Measurements from ENCODE around the gene SH3RF1.

SH3RF1 gene

GRCh38 chr4:169229571-169230028 is 41.2 kb downstream of the SH3RF1 start:
- H3K27me3 ChIP-seq (ENCODE audit: control insufficient read depth in 2 of 2, insufficient read depth in 2 of 2, low read length in 2 of 2) = no peaks in the 10 kb centered on the region

GRCh38 chr4:169228076-169228475 is 42.7 kb downstream of the SH3RF1 start:
- Histone ChIP-seq H3K27ac (ENCODE audit: low read depth in 2 of 2, low read length in 2 of 2) (no peak overlapping the region), H3K4me1 (ENCODE audit: control insufficient read depth in 2 of 2, insufficient read depth in 2 of 2, low read length in 2 of 2) (peaks cover 7 to 24% of the 10 kb centered on the region in 2 donors), H3K9ac (ENCODE audit: low read depth in 1 of 2, low read length in 2 of 2) (no peak overlapping the region), H3K27me3 (ENCODE audit: control insufficient read depth in 2 of 2, insufficient read depth in 2 of 2, low read length in 2 of 2) (no peaks in the 10 kb centered on the region), H3K9me3 (ENCODE audit: control insufficient read depth in 2 of 2, low read length in 2 of 2) (no peaks in the 10 kb centered on the region), H3K4me3 (ENCODE audit: low read length in 2 of 2) (no peak overlapping the region), H3K36me3 (ENCODE audit: control insufficient read depth in 2 of 2, insufficient read depth in 2 of 2, low read length in 2 of 2) (no peaks in the 10 kb centered on the region)

More at GRCh38 chr4:169229571-169230028, 41.2 kb downstream of the SH3RF1 start:
- Histone ChIP-seq H3K4me3 (ENCODE audit: low read length in 2 of 2) (no peak overlapping the region), H3K9ac (ENCODE audit: low read depth in 1 of 2, low read length in 2 of 2) (no peak overlapping the region), H3K9me3 (ENCODE audit: control insufficient read depth in 2 of 2, low read length in 2 of 2) (no peaks in the 10 kb centered on the region), H3K4me1 (ENCODE audit: control insufficient read depth in 2 of 2, insufficient read depth in 2 of 2, low read length in 2 of 2) (peaks cover 3 to 11% of the 10 kb centered on the region in 2 donors), H3K36me3 (ENCODE audit: control insufficient read depth in 2 of 2, insufficient read depth in 2 of 2, low read length in 2 of 2) (no peaks in the 10 kb centered on the region), H3K27ac (ENCODE audit: low read depth in 2 of 2, low read length in 2 of 2) (no peak overlapping the region)

- H3K36me3 ChIP-seq (ENCODE audit: control insufficient read depth in 2 of 2, insufficient read depth in 2 of 2, low read length in 2 of 2) = no peaks in the 10 kb centered on the region
- H3K4me3 ChIP-seq (ENCODE audit: low read length in 2 of 2) = no peak overlapping the region
- no peak overlapping the region for H3K9ac ChIP-seq (ENCODE audit: low read depth in 1 of 2, low read length in 2 of 2)
- H3K27me3 ChIP-seq (ENCODE audit: control insufficient read depth in 2 of 2, insufficient read depth in 2 of 2, low read length in 2 of 2) = no peaks in the 10 kb centered on the region
- H3K27ac ChIP-seq (ENCODE audit: low read depth in 2 of 2, low read length in 2 of 2) = no peak overlapping the region
- H3K4me1 ChIP-seq (ENCODE audit: control insufficient read depth in 2 of 2, insufficient read depth in 2 of 2, low read length in 2 of 2) = peaks cover 12 to 30% of the 10 kb centered on the region in 2 donors
- H3K9me3 ChIP-seq (ENCODE audit: control insufficient read depth in 2 of 2, low read length in 2 of 2) = no peaks in the 10 kb centered on the region
Measured at GRCh38 chr4:169226565-169226964, 44.2 kb downstream of the SH3RF1 start.

- H3K27ac ChIP-seq (ENCODE audit: low read depth in 2 of 2, low read length in 2 of 2) = no peak overlapping the region
Measured at GRCh38 chr4:169225812-169226211, 44.9 kb downstream of the SH3RF1 start.

DNA sequence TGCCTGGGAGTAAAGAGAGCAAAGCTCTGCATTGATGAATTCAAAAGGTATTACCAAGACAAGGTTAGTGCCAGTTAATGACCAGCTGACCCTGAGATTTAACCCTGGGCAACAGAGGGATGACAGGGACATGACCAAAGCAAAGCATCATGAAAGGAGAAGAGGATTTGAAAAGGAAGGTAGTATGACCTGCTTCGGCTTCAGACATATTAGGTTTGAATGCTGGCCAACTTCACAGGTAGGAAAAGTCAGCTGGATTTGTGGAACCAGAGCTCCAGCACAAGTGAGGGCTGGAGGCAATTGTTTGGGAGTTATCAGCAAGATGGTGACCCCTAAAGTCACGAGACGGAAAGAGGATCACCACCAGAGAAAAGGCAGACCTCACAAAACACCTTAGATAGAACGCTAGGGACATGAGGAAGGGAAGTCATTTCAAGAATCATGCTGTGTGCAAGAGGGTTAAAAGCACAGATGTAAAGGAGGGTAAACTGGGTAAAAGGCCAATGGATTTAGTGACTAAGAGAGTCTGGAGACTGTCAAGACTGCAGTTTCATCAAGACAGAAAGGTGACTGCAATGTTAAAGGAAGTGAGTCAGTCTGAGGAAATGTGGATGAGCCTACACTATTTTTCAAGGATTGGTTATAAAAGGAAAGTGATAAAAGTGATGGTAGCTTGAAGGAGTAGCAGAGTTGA is 45.6 kb downstream of the SH3RF1 start:
- H3K9ac ChIP-seq (ENCODE audit: low read depth in 1 of 2, low read length in 2 of 2) = no peak overlapping the region
- H3K4me3 ChIP-seq (ENCODE audit: low read length in 2 of 2) = no peak overlapping the region
- H3K4me1 ChIP-seq (ENCODE audit: control insufficient read depth in 2 of 2, insufficient read depth in 2 of 2, low read length in 2 of 2) = peaks cover 17 to 43% of the 10 kb centered on the region in 2 donors
- H3K27me3 ChIP-seq (ENCODE audit: control insufficient read depth in 2 of 2, insufficient read depth in 2 of 2, low read length in 2 of 2) = no peaks in the 10 kb centered on the region
- H3K9me3 ChIP-seq (ENCODE audit: control insufficient read depth in 2 of 2, low read length in 2 of 2) = no peaks in the 10 kb centered on the region
- H3K27ac ChIP-seq (ENCODE audit: low read depth in 2 of 2, low read length in 2 of 2) = peak overlapping the region; percentile 24 to 65
- H3K36me3 ChIP-seq (ENCODE audit: control insufficient read depth in 2 of 2, insufficient read depth in 2 of 2, low read length in 2 of 2) = no peaks in the 10 kb centered on the region

More at GRCh38 chr4:169225812-169226211, 44.9 kb downstream of the SH3RF1 start:
- Histone ChIP-seq H3K4me3 (ENCODE audit: low read length in 2 of 2) (no peak overlapping the region), H3K9ac (ENCODE audit: low read depth in 1 of 2, low read length in 2 of 2) (no peak overlapping the region), H3K4me1 (ENCODE audit: control insufficient read depth in 2 of 2, insufficient read depth in 2 of 2, low read length in 2 of 2) (peaks cover 14 to 38% of the 10 kb centered on the region in 2 donors), H3K36me3 (ENCODE audit: control insufficient read depth in 2 of 2, insufficient read depth in 2 of 2, low read length in 2 of 2) (no peaks in the 10 kb centered on the region), H3K9me3 (ENCODE audit: control insufficient read depth in 2 of 2, low read length in 2 of 2) (no peaks in the 10 kb centered on the region), H3K27me3 (ENCODE audit: control insufficient read depth in 2 of 2, insufficient read depth in 2 of 2, low read length in 2 of 2) (no peaks in the 10 kb centered on the region)

DNA sequence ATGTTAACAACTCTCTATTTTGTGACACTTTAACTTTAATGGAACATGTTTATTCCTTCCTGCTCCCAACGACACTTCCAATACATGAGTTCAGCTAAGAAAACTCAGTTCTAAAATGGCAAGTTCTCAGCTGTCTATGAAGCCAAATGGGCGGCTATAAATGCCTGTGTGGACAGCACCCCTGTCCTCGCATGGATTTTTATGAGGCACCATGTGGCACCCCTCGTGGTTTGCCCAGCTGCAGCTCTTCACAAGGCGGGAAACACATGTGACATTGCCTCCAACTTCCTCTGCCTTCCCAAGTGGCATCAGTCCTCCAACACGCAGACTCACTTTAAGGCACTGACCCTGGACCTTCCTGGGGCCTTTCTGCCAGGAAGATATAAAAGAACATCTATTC is 48.0 kb downstream of the SH3RF1 start:
- no peaks in the 10 kb centered on the region for H3K9me3 ChIP-seq (ENCODE audit: control insufficient read depth in 2 of 2, low read length in 2 of 2)
- H3K4me1 ChIP-seq (ENCODE audit: control insufficient read depth in 2 of 2, insufficient read depth in 2 of 2, low read length in 2 of 2) = peaks cover 17 to 47% of the 10 kb centered on the region in 2 donors
- peak overlapping the region; percentile 75 to 82 for H3K27ac ChIP-seq (ENCODE audit: low read depth in 2 of 2, low read length in 2 of 2)
- no peak overlapping the region for H3K9ac ChIP-seq (ENCODE audit: low read depth in 1 of 2, low read length in 2 of 2)
- no peaks in the 10 kb centered on the region for H3K27me3 ChIP-seq (ENCODE audit: control insufficient read depth in 2 of 2, insufficient read depth in 2 of 2, low read length in 2 of 2)
- peak overlapping the region in 1 of 2 donors; percentile 20 for H3K4me3 ChIP-seq (ENCODE audit: low read length in 2 of 2)
- H3K36me3 ChIP-seq (ENCODE audit: control insufficient read depth in 2 of 2, insufficient read depth in 2 of 2, low read length in 2 of 2) = no peaks in the 10 kb centered on the region

DNA sequence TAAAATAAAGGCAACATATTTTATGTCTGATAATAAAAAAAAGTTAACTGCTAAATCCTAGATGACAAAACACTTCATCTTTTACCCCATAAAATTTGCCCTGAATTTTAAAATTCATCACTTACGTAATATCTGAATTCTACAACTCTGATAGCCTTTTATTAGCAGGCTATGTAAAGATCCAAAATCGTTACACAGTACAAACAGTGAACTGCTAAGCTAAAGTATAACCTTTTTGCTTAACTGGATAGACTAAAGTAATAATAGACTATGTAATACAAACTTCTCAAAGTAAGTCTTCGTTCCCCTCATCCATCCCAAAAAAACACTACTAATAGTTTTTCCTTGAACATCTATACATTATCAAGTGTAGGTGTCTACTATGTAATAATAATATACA is 49.1 kb downstream of the SH3RF1 start:
- no peaks in the 10 kb centered on the region for H3K9me3 ChIP-seq (ENCODE audit: control insufficient read depth in 2 of 2, low read length in 2 of 2)
- no peaks in the 10 kb centered on the region for H3K36me3 ChIP-seq (ENCODE audit: control insufficient read depth in 2 of 2, insufficient read depth in 2 of 2, low read length in 2 of 2)
- H3K27me3 ChIP-seq (ENCODE audit: control insufficient read depth in 2 of 2, insufficient read depth in 2 of 2, low read length in 2 of 2) = no peaks in the 10 kb centered on the region
- H3K4me3 ChIP-seq (ENCODE audit: low read length in 2 of 2) = no peak overlapping the region
- H3K4me1 ChIP-seq (ENCODE audit: control insufficient read depth in 2 of 2, insufficient read depth in 2 of 2, low read length in 2 of 2) = peaks cover 16 to 47% of the 10 kb centered on the region in 2 donors
- no peak overlapping the region for H3K9ac ChIP-seq (ENCODE audit: low read depth in 1 of 2, low read length in 2 of 2)
- H3K27ac ChIP-seq (ENCODE audit: low read depth in 2 of 2, low read length in 2 of 2) = peak overlapping the region; percentile 41 to 44

- Histone ChIP-seq H3K36me3 (ENCODE audit: control insufficient read depth in 2 of 2, insufficient read depth in 2 of 2, low read length in 2 of 2) (no peaks in the 10 kb centered on the region), H3K27ac (ENCODE audit: low read depth in 2 of 2, low read length in 2 of 2) (peak overlapping the region in 1 of 2 donors; percentile 44), H3K9ac (ENCODE audit: low read depth in 1 of 2, low read length in 2 of 2) (no peak overlapping the region), H3K4me1 (ENCODE audit: control insufficient read depth in 2 of 2, insufficient read depth in 2 of 2, low read length in 2 of 2) (peaks cover 13 to 47% of the 10 kb centered on the region in 2 donors), H3K9me3 (ENCODE audit: control insufficient read depth in 2 of 2, low read length in 2 of 2) (no peaks in the 10 kb centered on the region), H3K4me3 (ENCODE audit: low read length in 2 of 2) (no peak overlapping the region), H3K27me3 (ENCODE audit: control insufficient read depth in 2 of 2, insufficient read depth in 2 of 2, low read length in 2 of 2) (no peaks in the 10 kb centered on the region)
Measured at GRCh38 chr4:169220854-169221411, 49.8 kb downstream of the SH3RF1 start.

GRCh38 chr4:169220447-169220846 is 50.3 kb downstream of the SH3RF1 start:
- H3K4me1 ChIP-seq (ENCODE audit: control insufficient read depth in 2 of 2, insufficient read depth in 2 of 2, low read length in 2 of 2) = peaks cover 13 to 47% of the 10 kb centered on the region in 2 donors
- H3K36me3 ChIP-seq (ENCODE audit: control insufficient read depth in 2 of 2, insufficient read depth in 2 of 2, low read length in 2 of 2) = no peaks in the 10 kb centered on the region
- H3K27me3 ChIP-seq (ENCODE audit: control insufficient read depth in 2 of 2, insufficient read depth in 2 of 2, low read length in 2 of 2) = no peaks in the 10 kb centered on the region
- H3K9ac ChIP-seq (ENCODE audit: low read depth in 1 of 2, low read length in 2 of 2) = peak overlapping the region in 1 of 2 donors; percentile 51
- H3K4me3 ChIP-seq (ENCODE audit: low read length in 2 of 2) = peak overlapping the region in 1 of 2 donors; percentile 25
- H3K9me3 ChIP-seq (ENCODE audit: control insufficient read depth in 2 of 2, low read length in 2 of 2) = no peaks in the 10 kb centered on the region
- H3K27ac ChIP-seq (ENCODE audit: low read depth in 2 of 2, low read length in 2 of 2) = peak overlapping the region in 1 of 2 donors; percentile 19

- Histone ChIP-seq H3K36me3 (ENCODE audit: control insufficient read depth in 2 of 2, insufficient read depth in 2 of 2, low read length in 2 of 2) (peaks cover 0 to 6% of the 10 kb centered on the region in 2 donors), H3K9me3 (ENCODE audit: control insufficient read depth in 2 of 2, low read length in 2 of 2) (no peaks in the 10 kb centered on the region), H3K27ac (ENCODE audit: low read depth in 2 of 2, low read length in 2 of 2) (no peak overlapping the region), H3K4me3 (ENCODE audit: low read length in 2 of 2) (no peak overlapping the region), H3K27me3 (ENCODE audit: control insufficient read depth in 2 of 2, insufficient read depth in 2 of 2, low read length in 2 of 2) (no peaks in the 10 kb centered on the region), H3K4me1 (ENCODE audit: control insufficient read depth in 2 of 2, insufficient read depth in 2 of 2, low read length in 2 of 2) (peaks cover 13 to 38% of the 10 kb centered on the region in 2 donors), H3K9ac (ENCODE audit: low read depth in 1 of 2, low read length in 2 of 2) (no peak overlapping the region)
Measured at GRCh38 chr4:169219440-169219839, 51.3 kb downstream of the SH3RF1 start.

Data from mucosa of rectum (tissue), 2 donors.